Measurements from ENCODE around the gene SP1.
"Not testable (repeated sequence)": the region's sequence is repeated elsewhere in the genome, so short reads cannot be mapped to it uniquely, and the experiment has no call there.

Gene SP1

DNA sequence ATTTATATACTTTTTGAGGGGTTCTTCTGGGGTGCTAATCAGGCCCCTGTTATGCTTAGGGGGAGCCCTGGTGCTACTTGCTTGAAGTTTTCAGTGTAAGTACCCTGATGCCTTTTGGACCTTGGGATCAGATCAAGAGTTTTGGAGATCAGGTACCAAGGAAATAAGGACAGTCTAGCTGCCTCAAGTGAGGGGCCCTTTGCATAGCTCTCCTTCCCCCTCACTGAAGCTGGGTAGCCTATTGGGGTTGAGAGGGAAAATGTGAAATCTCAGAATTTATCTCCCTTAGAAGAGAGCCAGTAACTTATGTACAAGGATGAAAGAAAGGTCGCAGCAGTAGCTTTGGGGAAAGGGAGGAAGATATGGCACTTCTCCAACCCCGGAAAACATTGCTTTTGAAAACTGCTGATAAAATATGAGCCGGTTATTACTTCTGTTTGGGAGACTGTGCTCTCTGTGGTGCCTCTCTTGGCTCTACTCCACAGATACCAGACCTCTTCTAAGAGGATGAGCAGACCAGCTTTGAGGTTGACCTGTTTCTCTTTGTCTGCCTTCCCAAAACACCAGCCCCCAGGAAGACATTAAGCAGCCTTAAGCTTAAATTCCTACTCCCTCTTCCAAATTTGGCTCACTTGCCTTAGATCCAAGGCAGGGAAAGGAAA lies 34.9 kb downstream of the SP1 start:
- DNase-seq: no peak

DNA sequence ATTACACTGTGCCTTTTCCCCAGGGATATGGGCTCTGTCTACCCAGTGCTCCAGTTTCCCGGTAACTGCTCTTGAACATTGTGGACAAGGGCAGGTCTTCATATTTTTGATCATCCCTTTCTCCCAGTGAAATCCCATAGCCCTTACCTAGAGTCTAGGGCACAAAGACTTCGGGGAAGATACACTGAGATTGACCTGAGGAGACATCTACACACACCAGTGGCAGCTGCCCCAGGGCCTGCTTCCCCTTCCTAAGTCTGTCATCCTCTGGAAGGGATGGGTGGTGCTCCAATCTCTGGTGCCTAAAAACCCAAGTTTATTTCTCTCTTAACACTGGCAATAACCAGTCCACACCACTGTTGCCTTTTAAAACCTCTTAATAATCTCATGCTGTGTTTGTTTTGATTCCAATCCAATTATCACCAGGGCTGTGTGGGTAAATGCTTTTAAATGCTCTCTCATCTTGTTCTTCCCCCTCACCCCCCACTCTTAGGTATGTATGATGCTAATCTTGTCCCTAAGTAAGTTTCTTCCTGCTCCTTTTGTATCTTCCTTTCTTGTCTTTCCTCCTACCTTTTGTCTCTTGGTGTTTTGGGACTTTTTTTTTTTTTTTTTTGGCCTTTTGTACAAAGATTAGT lies 35.9 kb downstream of the SP1 start:
- peak; percentile 73 for DNase-seq

- not testable (repeated sequence) for DNase-seq
Measured at GRCh38 chr12:53417291-53417816, 37.4 kb downstream of the SP1 start.

DNA sequence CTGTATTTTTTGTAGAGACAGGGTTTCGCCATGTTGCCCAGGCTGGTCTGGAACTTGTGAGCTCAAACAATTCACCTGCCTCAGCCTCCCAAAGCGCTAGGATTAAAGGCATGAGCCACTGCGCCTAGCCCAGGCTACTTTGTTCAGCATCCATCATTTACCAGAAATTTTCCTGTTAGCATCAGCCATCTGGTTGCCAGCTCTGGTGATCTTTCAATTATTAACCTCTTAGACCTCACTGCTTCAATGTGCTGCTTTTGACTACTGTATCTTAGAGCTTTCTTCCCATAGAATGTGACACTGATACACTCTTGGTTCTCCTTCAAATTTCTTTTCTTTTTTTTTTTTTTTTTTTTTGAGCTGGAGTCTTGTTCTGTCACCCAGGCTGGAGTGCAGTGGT lies 38.2 kb downstream of the SP1 start:
- no peak for DNase-seq

DNA sequence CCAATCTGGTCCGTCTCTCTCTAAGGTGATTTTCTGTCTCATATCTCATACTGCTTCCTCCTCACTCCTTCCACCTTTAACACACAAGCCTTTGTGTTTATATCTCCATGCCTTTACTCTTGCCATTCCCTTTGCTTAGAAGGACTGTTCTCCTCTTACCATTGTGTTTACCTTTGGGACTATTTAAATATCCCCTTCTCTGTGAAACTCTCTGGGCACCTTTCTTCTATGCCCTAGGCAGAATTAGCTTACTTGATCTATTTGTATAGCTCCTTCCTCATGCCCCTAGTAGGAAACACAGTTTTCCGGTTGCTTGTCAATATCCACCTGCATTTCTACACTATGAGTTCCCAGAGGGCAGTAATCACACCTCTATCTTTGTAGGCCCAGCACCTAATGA lies 39.8 kb downstream of the SP1 start:
- DNase-seq: peak; percentile 67

GRCh38 chr12:53422247-53422646 lies 42.3 kb downstream of the SP1 start:
- not testable (repeated sequence) for DNase-seq

DNA sequence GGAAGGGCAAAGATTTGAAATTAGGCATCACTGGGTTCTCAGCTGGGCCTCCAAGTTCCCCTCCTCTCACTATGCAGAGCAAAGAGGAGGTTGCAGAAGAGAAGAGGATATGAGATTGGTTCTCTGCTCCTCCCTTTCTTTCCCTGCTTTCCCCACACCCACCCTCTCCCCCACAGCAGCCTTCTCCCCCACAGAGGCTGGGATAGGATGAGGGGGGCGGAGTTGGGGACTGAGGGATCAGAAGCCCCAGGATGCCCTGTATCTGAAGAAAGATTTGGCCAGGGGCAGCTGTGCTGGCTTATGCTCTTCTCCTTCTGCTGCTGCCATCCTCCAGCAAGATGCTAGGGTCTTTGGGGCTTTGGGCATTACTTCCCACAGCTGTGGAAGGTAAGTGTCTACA lies 43.6 kb downstream of the SP1 start, which contains the start of gene AMHR2:
Gene AMHR2 (plus strand): TSS at position 259 of the 400 bp plus-strand sequence. CDS start 80 bp downstream, at position 339.
- no peak for DNase-seq

- DNase-seq: no peak
Measured at GRCh38 chr12:53424626-53425514, 44.9 kb downstream of the SP1 start.

DNA sequence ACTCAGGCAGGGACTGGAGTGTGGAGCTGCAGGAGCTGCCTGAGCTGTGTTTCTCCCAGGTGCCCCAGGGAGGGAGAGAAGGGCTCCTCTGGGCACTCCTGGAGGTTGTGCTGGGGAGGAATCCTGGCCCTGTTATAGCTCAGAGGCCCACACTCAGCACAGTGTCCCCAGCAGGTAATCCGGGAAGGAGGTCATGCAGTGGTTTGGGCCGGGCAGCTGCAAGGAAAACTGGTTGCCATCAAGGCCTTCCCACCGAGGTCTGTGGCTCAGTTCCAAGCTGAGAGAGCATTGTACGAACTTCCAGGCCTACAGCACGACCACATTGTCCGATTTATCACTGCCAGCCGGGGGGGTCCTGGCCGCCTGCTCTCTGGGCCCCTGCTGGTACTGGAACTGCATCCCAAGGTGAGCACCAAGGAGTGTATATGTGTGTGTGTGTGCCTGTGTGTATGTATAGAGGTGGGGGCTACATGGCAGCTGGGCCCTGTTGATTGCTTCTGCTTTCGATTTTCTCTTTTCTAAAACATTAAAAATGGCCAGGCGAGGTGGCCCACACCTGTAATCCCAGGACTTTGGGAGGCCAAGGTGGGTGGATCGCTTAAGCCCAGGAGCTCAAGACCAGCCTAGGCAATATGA lies 45.7 kb downstream of the SP1 start:
- DNase-seq: no peak

- no peak for DNase-seq
Measured at GRCh38 chr12:53427905-53428594, 48.1 kb downstream of the SP1 start.

DNA sequence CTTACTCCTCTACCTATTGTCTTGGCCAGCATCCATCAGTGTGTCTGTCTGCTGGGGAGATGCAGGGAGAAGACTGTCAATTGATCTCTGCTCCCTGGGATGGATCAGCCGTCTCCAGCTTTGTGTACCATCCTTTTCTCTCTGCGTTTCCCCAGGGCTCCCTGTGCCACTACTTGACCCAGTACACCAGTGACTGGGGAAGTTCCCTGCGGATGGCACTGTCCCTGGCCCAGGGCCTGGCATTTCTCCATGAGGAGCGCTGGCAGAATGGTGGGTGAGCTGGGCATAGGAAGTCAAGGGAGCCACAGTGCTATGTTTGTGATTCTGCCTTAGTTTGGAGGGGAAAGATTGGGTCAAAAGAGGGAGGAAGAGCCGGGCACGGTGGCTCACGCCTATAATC lies 48.8 kb downstream of the SP1 start:
- no peak for DNase-seq

DNA sequence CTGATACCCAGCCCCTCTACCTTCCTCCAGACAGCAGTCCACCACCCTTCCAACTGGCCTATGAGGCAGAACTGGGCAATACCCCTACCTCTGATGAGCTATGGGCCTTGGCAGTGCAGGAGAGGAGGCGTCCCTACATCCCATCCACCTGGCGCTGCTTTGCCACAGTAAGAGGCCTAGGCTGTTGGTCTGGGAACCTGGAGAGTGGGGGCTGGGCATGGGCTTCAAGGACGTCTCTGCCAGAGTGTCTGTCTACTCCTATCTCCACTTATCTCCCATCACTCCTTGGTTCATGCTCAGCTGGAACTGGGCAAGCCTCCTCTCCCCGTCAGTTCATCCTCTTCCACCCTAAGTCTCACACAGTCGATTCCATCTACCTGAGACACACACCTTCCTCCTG lies 50.1 kb downstream of the SP1 start:
- DNase-seq: no peak

GRCh38 chr12:53431187-53431586 lies 51.2 kb downstream of the SP1 start:
- no peak for DNase-seq

GRCh38 chr12:53435326-53435725 lies 55.4 kb downstream of the SP1 start:
- DNase-seq: not testable (repeated sequence)

DNA sequence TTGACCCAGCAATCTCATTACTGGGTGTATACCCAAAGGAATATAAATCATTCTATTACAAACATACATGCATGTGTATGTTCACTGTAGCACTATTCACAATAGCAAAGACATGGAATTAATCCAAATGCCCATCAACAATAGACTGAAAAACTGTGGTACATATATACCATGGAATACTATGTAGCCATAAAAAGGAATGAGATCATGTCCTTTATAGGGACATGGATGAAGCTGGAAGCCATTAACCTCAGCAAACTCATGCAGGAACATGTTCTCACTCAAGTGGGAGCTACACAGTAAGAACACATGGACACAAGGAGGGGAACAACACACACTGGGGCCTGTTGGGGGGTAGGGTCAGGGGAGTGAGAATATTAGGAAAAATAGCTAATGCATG lies 59.6 kb downstream of the SP1 start:
- DNase-seq: not testable (repeated sequence)

DNA sequence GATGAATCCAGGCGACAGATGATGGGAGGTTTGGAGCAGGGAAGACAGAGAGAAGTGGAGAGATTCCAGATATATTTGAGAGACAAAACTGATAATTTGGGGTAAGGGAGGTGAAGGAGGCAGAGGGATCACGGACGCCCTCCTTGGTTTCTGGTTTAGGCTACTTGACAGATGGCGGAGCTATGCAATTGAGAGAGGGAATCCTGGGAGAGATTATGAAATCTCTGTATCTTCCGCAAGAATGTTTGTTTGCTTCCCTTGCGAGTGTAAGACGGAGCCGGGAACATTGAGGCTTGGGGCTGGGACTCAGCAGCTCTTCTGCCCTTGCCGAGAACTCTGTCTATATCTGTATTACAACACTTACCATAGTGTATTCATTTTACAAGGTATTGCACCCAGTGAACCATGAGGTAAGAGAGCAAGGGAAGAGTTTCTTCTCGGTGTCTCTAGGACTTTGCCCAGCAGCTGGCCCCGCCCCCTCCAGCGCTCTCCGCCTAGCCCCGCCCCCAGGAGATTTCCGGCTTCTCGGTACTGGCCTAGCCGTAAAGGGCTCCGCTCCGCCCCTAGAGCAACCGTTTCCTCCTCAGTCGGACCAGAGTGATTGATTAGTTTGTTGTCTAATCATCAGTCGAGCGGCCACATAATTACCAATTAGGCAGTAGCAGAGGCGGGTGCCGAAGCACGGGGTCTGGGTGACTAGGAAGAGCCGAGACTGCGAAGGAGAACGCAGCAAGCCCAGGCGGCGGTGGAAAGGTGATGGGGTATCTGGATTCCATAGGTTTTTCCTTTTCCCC lies 61.3 kb downstream of the SP1 start, which contains the start of gene PRR13:
Gene PRR13 (plus strand): TSS at position 695 of the 794 bp plus-strand sequence. CDS start 981 bp downstream, outside the sequence.
- peak; percentile 100 for DNase-seq

- DNase-seq: no peak
Measured at GRCh38 chr12:53443955-53444354, 64.0 kb downstream of the SP1 start.

DNA sequence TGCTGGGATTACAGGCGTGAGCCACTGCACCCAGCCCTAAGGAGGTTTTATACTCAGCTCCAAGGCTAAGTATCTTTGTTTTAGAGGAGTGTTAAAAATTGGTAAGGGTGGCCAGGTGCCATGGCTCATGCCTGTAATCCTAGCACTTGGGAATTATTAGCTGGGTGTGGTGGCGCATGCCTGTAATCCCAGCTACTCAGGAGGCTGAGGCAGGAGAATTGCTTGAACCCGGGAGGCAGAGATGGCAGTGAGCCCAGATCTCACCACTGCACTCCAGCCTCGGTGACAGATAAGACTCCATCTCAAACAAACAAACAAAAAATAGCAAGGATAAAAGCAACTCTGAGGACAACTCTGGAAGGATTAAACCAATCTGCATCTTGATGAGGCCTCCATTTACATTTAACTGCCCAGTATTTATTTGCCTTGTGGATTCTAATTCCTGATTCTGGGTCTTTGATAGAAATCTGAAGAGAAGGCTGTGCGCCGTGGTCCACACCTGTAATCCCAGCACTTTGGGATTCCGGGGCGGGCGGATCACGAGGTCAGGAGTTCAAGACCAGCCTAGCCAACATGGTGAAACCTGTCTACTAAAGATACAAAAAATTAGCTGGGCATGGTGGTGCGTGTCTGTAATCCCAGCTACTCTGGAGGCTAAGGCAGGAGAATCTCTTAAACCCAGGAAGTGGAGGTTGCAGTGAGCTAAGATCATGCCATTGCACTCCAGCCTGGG lies 64.8 kb downstream of the SP1 start:
- DNase-seq: not testable (repeated sequence)

DNA sequence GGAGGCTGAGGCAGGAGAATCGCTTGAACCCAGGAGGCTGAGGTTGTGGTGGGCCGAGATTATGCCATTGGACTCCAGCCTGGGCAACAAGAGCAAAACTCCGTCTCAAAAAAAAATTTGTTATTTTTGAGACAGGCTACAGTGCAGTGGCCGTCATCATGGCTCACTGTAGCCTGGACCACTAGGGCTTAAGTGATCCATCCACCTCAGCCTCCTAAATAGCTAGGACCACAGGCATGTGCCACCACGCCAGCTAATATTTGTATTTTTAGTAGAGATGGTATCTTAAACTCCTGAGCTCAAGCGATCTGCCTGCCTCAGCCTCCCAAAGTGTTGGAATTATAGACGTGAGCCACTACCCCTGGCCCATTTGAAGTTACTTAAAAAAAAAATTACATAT lies 71.0 kb downstream of the SP1 start:
- DNase-seq: no peak

DNA sequence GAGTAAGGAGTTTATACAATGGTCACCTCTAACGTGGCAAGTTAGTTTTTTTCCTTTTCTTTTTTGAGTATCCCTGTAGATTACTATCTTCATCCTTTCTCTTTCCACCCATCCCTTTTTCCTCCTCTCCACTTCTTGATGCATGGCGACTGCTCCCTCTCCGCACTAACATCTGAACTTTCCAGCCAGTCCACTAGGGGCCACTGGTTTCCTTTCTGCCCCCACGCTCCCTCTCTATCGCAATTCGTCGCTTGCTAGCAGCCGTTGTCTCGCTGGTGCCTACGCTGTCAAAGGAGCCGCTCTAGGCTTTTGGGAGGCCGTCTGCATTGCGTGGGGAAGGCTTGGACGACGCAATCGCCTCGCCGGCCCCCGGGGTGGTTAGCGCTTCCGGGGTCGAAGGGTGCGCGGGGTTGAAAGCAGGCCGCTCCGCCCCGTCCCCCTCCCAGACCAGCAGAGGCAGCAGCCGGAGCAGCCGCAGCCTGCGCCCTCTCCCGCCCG lies 71.7 kb downstream of the SP1 start, which contains the start of gene PCBP2:
Gene PCBP2 (plus strand): TSS at position 442 of the 498 bp plus-strand sequence. CDS start 2,699 bp downstream, outside the sequence.
- peak; percentile 100 for DNase-seq

All from NCI-H69 (cell line).